ENCODE results near the gene SDF4. TPM values are rescaled to one million over a fixed set of nuclear protein-coding genes. Genes with fewer than 3 reads are reported as not detected.
A peak's percentile ranks its signal among the peaks of the same experiment; 100 is the strongest.

The SDF4 gene
- total and polyA plus RNA-seq, 10 donors = 39.1 to 145 (median 88.5) TPM

DNA sequence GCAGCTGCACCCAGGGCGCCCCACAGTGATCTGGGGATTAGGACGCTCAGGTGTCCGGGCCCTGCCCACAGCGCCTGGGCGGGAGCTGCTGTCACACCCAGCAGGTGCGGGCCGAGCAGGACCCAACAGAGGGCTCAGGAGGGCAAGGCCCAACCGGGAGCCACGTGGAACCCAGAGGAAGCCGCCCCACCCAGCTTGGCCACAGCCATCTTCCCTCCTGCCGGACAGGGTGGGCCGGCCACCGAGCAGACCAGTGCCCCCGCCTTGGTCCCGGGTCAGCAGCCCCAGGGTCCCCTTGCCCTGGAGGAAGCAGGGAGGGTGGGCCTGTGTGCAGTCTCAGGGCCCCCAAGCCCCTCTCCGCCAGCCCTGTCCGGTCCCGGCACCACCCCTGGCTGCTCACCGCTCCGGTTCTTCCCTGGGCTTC, 64.4 kb downstream of the SDF4 start:
- DNase-seq = peak; percentile 68
- TF ChIP-seq POLR2AphosphoS5 (IDR thresholded peaks at IDR 0.05) (no peak), CTCF (IDR thresholded peaks at IDR 0.05 in 8 of 11, conservative IDR thresholded peaks at IDR 0.05 in 3 of 11) (no peak), POLR2A (IDR thresholded peaks at IDR 0.05) (no peak)
- Histone ChIP-seq H3K9me3 (no peaks in the 10 kb centered on the region), H3K4me3 (no peak overlapping the region), H3K27ac (no peak overlapping the region), H3K4me1 (peaks cover 0 to 51% (median 20%) of the 10 kb centered on the region in 6 donors), H3K36me3 (no peaks in the 10 kb centered on the region), H3K27me3 (replicated peaks in 1 of 7) (peaks cover 0 to 98% (median 72%) of the 10 kb centered on the region in 7 donors)
- WGBS, 5 donors = 69 to 84% (median 73%) methylated on average over 6 to 20 of the region's 20 CpGs
- intact Hi-C loops (cut with DNase I; ENCODE audit: low total_unique reads) = no loop called here

Small RNAs within 50 kb of the gene (microRNA-seq; reads per million reads assigned to microRNA genes)
- gene MIR200A (11.0 to 45.5 (median 20.7) reads per million in 3 donors), gene MIR200B (20.9 to 174 (median 134) reads per million in 3 donors), gene MIR429 (2.8 to 23.1 (median 9.5) reads per million in 3 donors)

Small RNAs within 50 kb of the gene (small RNA-seq; reads per million reads assigned to genes)
- gene MIR200A (0 to 0.42 (median 0.28) reads per million in 4 donors), gene MIR200B (0.58 to 2.0 (median 1.1) reads per million in 4 donors), gene MIR429 (0 to 0.30 (median 0.03) reads per million in 4 donors)

Other genes starting within 250 kb of the SDF4 start
- under 1 TPM in 3 of 7 donors, not detected in 4; 0.39 to 0.85 (median 0.60) TPM for gene PERM1, start 249.9 kb downstream of the SDF4 start, total RNA-seq
- gene PERM1, start 249.9 kb downstream of the SDF4 start, polyA plus RNA-seq = under 1 TPM; 0.20 to 0.80 (median 0.21) TPM
- gene HES4, start 231.9 kb downstream of the SDF4 start, total RNA-seq = 10 to 100 TPM in 5 of 7 donors, 1 to 10 TPM in 2; 3.8 to 39.0 (median 15.4) TPM
- gene HES4, start 231.9 kb downstream of the SDF4 start, polyA plus RNA-seq = 10 to 100 TPM; 20.8 to 64.3 (median 27.8) TPM
- 10 to 100 TPM; 23.3 to 93.8 (median 51.0) TPM for gene ISG15, start 218.5 kb downstream of the SDF4 start, total RNA-seq
- gene ISG15, start 218.5 kb downstream of the SDF4 start, polyA plus RNA-seq = 100 to 1,000 TPM; 131 to 230 (median 163) TPM
- 10 to 100 TPM; 10.6 to 27.2 (median 16.9) TPM for gene AGRN, start 211.9 kb downstream of the SDF4 start, total RNA-seq
- gene AGRN, start 211.9 kb downstream of the SDF4 start, polyA plus RNA-seq = 10 to 100 TPM in 1 of 3 donors, 1 to 10 TPM in 2; 4.6 to 16.3 (median 5.6) TPM
- not detected for gene RNF223, start 157.7 kb downstream of the SDF4 start, total RNA-seq
- not detected for gene RNF223, start 157.7 kb downstream of the SDF4 start, polyA plus RNA-seq
- gene C1orf159, start 115.9 kb downstream of the SDF4 start, total RNA-seq = 10 to 100 TPM; 12.1 to 22.5 (median 18.7) TPM
- gene C1orf159, start 115.9 kb downstream of the SDF4 start, polyA plus RNA-seq = 10 to 100 TPM in 2 of 3 donors, 1 to 10 TPM in 1; 8.5 to 25.7 (median 24.1) TPM
- under 1 TPM in 2 of 7 donors, not detected in 5; 0.17 to 0.34 TPM for gene TTLL10, start 58.1 kb downstream of the SDF4 start, total RNA-seq
- gene TTLL10, start 58.1 kb downstream of the SDF4 start, polyA plus RNA-seq = under 1 TPM in 2 of 3 donors, not detected in 1; 0.02 to 0.03 TPM
- gene TNFRSF18, start 25.4 kb downstream of the SDF4 start, total RNA-seq = 1 to 10 TPM; 5.2 to 9.9 (median 7.5) TPM
- gene TNFRSF18, start 25.4 kb downstream of the SDF4 start, polyA plus RNA-seq = 10 to 100 TPM in 1 of 3 donors, 1 to 10 TPM in 2; 7.2 to 16.3 (median 9.3) TPM
- 10 to 100 TPM in 5 of 7 donors, 1 to 10 TPM in 2; 6.6 to 18.9 (median 12.5) TPM for gene TNFRSF4, start 17.8 kb downstream of the SDF4 start, total RNA-seq
- gene TNFRSF4, start 17.8 kb downstream of the SDF4 start, polyA plus RNA-seq = 10 to 100 TPM; 14.7 to 23.4 (median 14.7) TPM
- gene B3GALT6, start 236 bp upstream of the SDF4 start, total RNA-seq = 10 to 100 TPM; 13.2 to 25.1 (median 19.3) TPM
- 10 to 100 TPM in 2 of 3 donors, 1 to 10 TPM in 1; 7.9 to 16.6 (median 12.1) TPM for gene B3GALT6, start 236 bp upstream of the SDF4 start, polyA plus RNA-seq
- gene C1QTNF12, start 14.7 kb upstream of the SDF4 start, total RNA-seq = 1 to 10 TPM in 3 of 7 donors, under 1 TPM in 1, not detected in 3; 0.87 to 3.6 (median 1.8) TPM
- 1 to 10 TPM; 1.3 to 5.5 (median 1.4) TPM for gene C1QTNF12, start 14.7 kb upstream of the SDF4 start, polyA plus RNA-seq
- 10 to 100 TPM; 39.1 to 69.7 (median 56.5) TPM for gene UBE2J2, start 41.9 kb upstream of the SDF4 start, total RNA-seq
- 10 to 100 TPM; 39.2 to 66.9 (median 54.0) TPM for gene UBE2J2, start 41.9 kb upstream of the SDF4 start, polyA plus RNA-seq
- gene SCNN1D, start 48.4 kb upstream of the SDF4 start, total RNA-seq = 10 to 100 TPM in 1 of 7 donors, 1 to 10 TPM in 6; 2.5 to 10.5 (median 3.4) TPM
- 10 to 100 TPM in 2 of 3 donors, 1 to 10 TPM in 1; 3.7 to 16.9 (median 11.9) TPM for gene SCNN1D, start 48.4 kb upstream of the SDF4 start, polyA plus RNA-seq
- 10 to 100 TPM; 33.0 to 62.3 (median 41.7) TPM for gene ACAP3, start 75.9 kb upstream of the SDF4 start, total RNA-seq
- 10 to 100 TPM; 12.6 to 89.7 (median 32.6) TPM for gene ACAP3, start 75.9 kb upstream of the SDF4 start, polyA plus RNA-seq
- gene PUSL1, start 76.6 kb upstream of the SDF4 start, total RNA-seq = 10 to 100 TPM; 11.4 to 22.9 (median 13.9) TPM
- gene PUSL1, start 76.6 kb upstream of the SDF4 start, polyA plus RNA-seq = 10 to 100 TPM in 2 of 3 donors, 1 to 10 TPM in 1; 9.8 to 17.8 (median 10.5) TPM
- 100 to 1,000 TPM in 4 of 7 donors, 10 to 100 TPM in 3; 89.2 to 114 (median 100) TPM for gene INTS11, start 92.7 kb upstream of the SDF4 start, total RNA-seq
- gene INTS11, start 92.7 kb upstream of the SDF4 start, polyA plus RNA-seq = 100 to 1,000 TPM; 106 to 203 (median 202) TPM
- 10 to 100 TPM; 16.9 to 42.1 (median 29.1) TPM for gene CPTP, start 92.8 kb upstream of the SDF4 start, total RNA-seq
- 10 to 100 TPM in 2 of 3 donors, 1 to 10 TPM in 1; 7.5 to 24.9 (median 10.4) TPM for gene CPTP, start 92.8 kb upstream of the SDF4 start, polyA plus RNA-seq
- gene TAS1R3, start 99.3 kb upstream of the SDF4 start, total RNA-seq = 1 to 10 TPM in 6 of 7 donors, under 1 TPM in 1; 0.77 to 5.9 (median 3.0) TPM
- 1 to 10 TPM in 1 of 3 donors, under 1 TPM in 2; 0.23 to 1.6 (median 0.37) TPM for gene TAS1R3, start 99.3 kb upstream of the SDF4 start, polyA plus RNA-seq
- gene DVL1, start 117.4 kb upstream of the SDF4 start, total RNA-seq = 10 to 100 TPM; 34.4 to 59.1 (median 40.1) TPM
- 10 to 100 TPM; 18.1 to 57.3 (median 27.7) TPM for gene DVL1, start 117.4 kb upstream of the SDF4 start, polyA plus RNA-seq
- 10 to 100 TPM; 25.9 to 71.7 (median 49.3) TPM for gene MXRA8, start 126.6 kb upstream of the SDF4 start, total RNA-seq
- 10 to 100 TPM; 37.9 to 57.5 (median 44.8) TPM for gene MXRA8, start 126.6 kb upstream of the SDF4 start, polyA plus RNA-seq
- gene AURKAIP1, start 143.2 kb upstream of the SDF4 start, total RNA-seq = 10 to 100 TPM; 61.3 to 85.1 (median 71.7) TPM
- gene AURKAIP1, start 143.2 kb upstream of the SDF4 start, polyA plus RNA-seq = 100 to 1,000 TPM; 149 to 174 (median 151) TPM
- gene CCNL2, start 167.3 kb upstream of the SDF4 start, total RNA-seq = 100 to 1,000 TPM; 167 to 299 (median 208) TPM
- 100 to 1,000 TPM; 111 to 230 (median 199) TPM for gene CCNL2, start 167.3 kb upstream of the SDF4 start, polyA plus RNA-seq
- 100 to 1,000 TPM in 3 of 7 donors, 10 to 100 TPM in 4; 67.4 to 144 (median 91.3) TPM for gene MRPL20, start 175.3 kb upstream of the SDF4 start, total RNA-seq
- 100 to 1,000 TPM; 101 to 168 (median 122) TPM for gene MRPL20, start 175.3 kb upstream of the SDF4 start, polyA plus RNA-seq
- 1 to 10 TPM in 5 of 7 donors, under 1 TPM in 2; 0.43 to 2.7 (median 1.2) TPM for gene ANKRD65, start 189.3 kb upstream of the SDF4 start, total RNA-seq
- 1 to 10 TPM; 2.3 to 4.3 (median 3.0) TPM for gene ANKRD65, start 189.3 kb upstream of the SDF4 start, polyA plus RNA-seq
- gene VWA1, start 203.7 kb upstream of the SDF4 start, total RNA-seq = 10 to 100 TPM in 6 of 7 donors, 1 to 10 TPM in 1; 3.9 to 18.0 (median 13.1) TPM
- 10 to 100 TPM in 2 of 3 donors, 1 to 10 TPM in 1; 4.1 to 12.7 (median 11.0) TPM for gene VWA1, start 203.7 kb upstream of the SDF4 start, polyA plus RNA-seq
- gene ATAD3C, start 217.7 kb upstream of the SDF4 start, total RNA-seq = 1 to 10 TPM in 2 of 7 donors, under 1 TPM in 3, not detected in 2; 0.25 to 3.9 (median 0.57) TPM
- gene ATAD3C, start 217.7 kb upstream of the SDF4 start, polyA plus RNA-seq = under 1 TPM; 0.55 to 0.85 (median 0.83) TPM
- gene ATAD3B, start 239.8 kb upstream of the SDF4 start, total RNA-seq = 10 to 100 TPM; 11.5 to 39.8 (median 23.7) TPM
- gene ATAD3B, start 239.8 kb upstream of the SDF4 start, polyA plus RNA-seq = 10 to 100 TPM; 21.7 to 62.3 (median 45.8) TPM